Measurements from ENCODE around the gene ALKBH6.

- no peak for TF ChIP-seq POLR2A (IDR thresholded peaks at IDR 0.05)
- TF ChIP-seq, protein P1, sequence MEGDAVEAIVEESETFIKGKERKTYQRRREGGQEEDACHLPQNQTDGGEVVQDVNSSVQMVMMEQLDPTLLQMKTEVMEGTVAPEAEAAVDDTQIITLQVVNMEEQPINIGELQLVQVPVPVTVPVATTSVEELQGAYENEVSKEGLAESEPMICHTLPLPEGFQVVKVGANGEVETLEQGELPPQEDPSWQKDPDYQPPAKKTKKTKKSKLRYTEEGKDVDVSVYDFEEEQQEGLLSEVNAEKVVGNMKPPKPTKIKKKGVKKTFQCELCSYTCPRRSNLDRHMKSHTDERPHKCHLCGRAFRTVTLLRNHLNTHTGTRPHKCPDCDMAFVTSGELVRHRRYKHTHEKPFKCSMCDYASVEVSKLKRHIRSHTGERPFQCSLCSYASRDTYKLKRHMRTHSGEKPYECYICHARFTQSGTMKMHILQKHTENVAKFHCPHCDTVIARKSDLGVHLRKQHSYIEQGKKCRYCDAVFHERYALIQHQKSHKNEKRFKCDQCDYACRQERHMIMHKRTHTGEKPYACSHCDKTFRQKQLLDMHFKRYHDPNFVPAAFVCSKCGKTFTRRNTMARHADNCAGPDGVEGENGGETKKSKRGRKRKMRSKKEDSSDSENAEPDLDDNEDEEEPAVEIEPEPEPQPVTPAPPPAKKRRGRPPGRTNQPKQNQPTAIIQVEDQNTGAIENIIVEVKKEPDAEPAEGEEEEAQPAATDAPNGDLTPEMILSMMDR (IDR thresholded peaks at IDR 0.05) = no peak
These were observed 54.1 kb downstream of the ALKBH6 start for GRCh38 chr19:35959968-35960320.

Data from tibial nerve (tissue), 3 donors.